HG02610 (cell line): Measurements from ENCODE around the gene VMP1.
"Not testable (repeated sequence)": the region's sequence is repeated elsewhere in the genome, so short reads cannot be mapped to it uniquely, and the experiment has no call there.

Experiments used
- ATAC-seq: cut with Tn5 transposase; IDR thresholded peaks from one replicate; pipeline ENCODE4 v1.9.1; 2021; ENCODE audit warnings: mild to moderate bottlenecking, moderate library complexity; ENCODE audit not compliant: unreplicated experiment

VMP1 gene

DNA sequence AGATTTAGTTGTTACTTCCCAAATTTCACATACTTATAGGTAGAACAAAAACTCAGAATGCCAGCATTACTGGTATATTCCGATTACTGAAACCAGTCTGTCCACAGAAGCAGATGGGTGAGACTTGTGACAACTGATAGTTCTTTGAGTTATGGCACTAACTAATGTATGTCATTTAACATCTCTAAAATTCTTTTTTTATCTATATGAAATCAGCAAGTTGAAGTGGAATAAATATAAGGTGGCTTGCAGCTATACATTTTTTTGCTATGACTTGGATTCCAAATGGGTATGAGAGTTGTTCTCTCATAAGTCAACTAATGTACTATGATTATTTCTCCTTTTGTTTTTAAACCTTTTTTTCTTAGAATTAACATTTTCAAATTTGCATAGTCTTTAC is 69.1 kb downstream of the VMP1 start:
- ATAC-seq: no peak

- ATAC-seq: no peak
These were observed 69.6 kb downstream of the VMP1 start for GRCh38 chr17:59777033-59777432.

DNA sequence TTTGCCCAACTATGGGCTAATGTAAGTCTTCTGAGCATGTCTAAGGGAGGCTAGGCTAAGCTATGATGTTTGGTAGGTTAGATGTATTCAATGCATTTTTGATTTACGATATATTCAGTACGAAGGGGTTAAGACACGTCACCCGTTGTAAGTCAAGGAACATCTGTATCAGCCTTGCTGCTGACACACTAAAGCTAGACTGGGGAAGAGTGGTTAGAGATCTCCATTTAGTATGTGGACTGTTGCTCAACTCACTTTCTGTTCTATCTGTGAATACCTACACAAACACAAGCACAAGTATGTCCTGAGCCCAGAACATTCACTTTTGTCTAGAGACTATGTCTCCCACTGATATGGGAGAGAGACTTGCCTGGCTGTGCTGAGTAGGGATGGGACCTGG is 71.5 kb downstream of the VMP1 start:
- ATAC-seq: no peak

DNA sequence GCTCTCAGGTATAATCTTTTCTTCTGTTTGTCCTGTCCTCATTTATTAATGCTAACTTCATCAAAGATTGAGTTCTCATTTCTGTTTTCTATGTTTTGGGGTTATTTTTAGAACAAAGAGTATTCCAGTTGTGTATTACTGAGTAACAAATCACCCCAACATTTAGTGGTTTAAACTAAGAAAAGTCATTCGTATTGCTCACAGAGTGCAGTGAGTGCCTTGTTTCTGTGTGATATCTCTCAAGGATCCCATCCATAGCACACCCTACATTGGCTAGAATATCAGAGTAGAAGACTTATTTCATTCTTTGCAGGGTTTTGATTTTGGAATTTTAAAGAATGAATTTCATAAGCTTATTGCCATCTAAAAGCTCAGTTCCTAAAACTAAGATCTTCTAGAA is 72.1 kb downstream of the VMP1 start:
- no peak for ATAC-seq

GRCh38 chr17:59780548-59780947 is 73.1 kb downstream of the VMP1 start:
- not testable (repeated sequence) for ATAC-seq

DNA sequence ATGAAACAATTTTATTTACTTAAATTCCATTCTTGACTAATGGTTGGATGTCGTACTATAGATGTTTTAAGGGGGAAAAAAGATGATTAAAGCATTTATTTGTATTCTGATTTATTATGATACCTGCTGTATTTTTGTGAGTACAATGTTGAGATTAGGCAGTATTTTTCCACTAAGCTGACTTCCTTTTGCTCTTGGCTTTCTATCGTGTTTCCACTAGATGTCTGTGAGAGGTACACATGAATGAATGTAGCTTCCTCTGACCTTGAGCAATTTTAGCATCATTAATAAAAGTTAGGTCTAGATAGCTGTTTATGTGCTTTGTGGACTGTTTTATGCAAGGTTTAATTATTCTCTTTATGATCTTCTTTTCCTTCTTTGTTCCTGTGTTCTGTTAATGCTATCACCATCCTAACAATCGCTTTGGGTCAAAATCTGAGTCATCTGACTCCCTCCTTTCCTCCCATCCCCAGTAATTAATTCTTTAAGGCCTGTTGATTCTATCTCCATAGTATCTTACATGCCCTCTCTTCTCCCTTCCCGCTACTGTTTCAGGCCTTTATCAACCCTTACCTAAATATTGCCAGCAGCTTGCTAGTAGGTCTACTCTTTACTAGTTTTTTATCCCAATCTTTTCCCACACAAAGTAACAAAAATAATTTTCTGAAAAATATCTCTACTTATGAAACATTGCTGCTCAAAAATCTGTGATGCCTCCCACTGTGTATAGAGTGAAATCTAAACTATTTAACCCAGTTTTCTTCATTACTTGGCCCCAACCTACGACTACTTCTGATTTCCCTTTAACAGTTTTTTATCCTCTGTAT is 76.0 kb downstream of the VMP1 start:
- no peak for ATAC-seq

DNA sequence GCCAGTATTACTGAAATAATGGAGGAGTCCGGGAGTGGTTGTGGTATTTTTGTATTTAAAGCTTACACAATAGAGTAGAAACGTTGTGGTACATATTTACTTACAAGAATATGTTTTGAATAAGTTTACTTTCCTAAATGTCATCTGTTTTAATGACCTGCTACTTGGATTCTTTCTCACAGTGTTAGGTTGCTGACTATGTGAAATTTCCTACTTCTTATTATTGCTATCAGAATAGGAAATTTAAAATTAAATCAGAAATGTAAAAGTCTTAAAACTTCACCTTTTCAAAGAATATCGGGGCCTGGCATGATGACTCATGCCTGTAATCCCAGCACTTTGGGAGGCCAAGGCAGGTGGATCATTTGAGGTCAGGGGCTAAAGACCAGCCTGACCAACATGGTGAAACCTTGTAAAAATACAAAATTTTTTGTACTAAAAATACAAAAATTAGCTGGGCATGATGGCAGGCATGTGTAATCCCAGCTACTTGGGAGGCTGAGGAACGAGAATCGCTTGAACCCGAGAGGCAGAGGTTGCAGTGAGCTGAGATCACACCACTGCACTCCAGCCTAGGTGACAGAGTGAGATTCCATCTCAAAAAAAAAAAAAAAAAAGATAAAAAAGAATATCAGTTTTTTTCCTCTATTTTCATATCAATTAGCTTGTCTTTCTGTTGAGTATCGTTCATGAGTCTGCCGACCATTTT is 77.8 kb downstream of the VMP1 start:
- ATAC-seq: no peak

DNA sequence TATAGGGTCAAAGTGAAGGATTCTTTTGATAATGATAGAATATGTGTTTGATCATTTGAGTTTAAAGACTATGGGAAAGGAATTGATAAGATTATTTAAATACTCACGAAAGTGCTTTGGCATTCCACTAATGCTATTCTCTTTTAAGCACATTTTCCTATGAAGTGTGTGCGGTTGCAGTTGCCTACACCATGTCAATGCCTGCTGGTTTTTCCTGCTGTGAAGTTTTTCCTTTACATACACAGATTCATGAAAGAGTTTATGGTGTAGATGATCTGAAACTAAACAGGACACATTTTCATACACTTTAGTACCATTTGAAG is 78.7 kb downstream of the VMP1 start:
- no peak for ATAC-seq

DNA sequence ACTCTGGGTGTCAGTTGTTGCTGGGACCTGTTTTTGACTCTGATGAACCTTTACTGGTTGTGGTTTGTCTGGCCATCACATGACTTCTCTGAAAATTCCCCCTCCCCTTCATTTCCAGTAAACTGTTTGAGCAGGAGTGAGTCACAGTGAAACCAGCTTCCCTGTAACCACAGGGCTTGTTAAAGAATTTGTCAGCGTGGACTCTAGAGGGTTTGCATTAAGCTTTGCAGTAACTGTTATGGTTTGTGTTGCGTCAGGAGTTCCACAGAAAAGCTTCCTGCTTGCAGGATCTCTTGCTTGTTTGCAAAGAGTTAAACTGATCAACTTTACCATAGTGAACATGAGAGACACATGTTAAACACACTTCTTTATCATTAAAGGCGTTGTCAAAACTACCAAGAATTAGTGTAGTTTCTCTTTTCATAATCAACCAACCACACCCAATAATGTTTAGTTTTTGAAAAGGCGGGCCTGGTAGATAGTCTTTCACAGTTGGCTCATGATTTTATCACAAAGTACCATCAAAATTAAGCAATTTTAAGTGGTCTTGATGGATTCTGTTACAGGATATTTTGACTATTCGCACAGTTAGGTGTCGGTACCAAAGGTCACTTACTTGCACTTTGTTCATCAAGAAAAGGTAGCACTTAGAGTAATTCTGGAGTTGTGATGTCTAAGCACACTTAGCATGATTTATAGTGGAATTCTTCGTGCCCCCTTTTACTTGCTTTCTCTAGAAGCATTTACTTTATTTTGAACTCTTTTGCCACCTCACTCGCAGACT is 79.3 kb downstream of the VMP1 start:
- peak; percentile 91 for ATAC-seq

DNA sequence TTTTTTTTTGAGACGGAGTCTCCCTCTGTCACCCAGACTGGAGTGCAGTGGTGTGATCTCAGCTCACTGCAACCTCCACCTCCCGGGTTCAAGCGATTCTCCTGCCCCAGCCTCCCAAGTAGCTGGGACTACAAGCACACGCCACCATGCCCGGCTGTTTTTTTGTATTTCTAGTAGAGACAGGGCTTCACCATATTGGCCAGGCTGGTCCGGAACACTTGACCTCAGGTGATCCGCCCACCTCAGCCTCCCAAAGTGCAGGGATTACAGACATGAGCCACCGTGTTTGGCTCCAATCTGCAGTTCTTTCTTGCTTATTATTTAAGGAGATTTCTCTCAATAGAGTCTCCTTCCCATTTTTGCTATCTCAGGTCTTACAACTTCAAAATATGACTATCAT is 82.4 kb downstream of the VMP1 start:
- not testable (repeated sequence) for ATAC-seq

DNA sequence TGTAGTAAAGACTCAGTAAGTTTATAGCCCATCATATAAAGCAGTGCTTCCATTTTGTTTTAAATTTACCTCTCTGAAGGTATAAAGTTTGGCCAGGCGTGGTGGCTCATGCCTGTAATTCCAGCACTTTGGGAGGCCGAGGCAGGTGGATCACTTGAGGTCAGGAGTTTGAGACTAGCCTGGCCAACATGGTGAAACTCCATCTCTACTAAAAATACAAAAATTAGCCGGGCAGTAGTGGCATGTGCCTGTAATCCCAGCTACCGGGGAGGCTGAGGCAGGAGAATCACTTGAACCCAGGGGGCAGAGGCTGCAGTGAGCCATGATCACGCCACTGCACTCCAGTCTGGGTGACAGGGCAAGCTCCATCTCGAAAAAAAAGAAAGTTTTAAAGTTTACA is 83.0 kb downstream of the VMP1 start:
- not testable (repeated sequence) for ATAC-seq

DNA sequence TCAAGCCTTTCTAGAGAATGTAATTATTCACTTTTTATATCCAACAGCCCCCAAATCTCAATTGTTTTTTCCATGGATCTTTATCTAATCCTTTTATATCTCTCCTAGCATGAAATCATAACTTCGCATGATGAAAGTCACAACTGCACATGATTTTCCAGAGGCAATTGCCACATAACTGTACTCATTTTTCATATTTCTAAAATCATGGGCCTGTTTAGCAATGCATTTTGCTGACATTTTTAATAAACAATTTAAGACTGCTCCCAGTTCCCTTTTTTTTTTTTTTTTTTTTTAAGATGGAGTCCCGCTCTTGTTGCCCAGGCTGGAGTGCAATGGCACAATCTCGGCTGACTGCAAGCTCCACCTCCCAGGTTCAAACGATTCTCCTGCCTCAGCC is 83.5 kb downstream of the VMP1 start:
- ATAC-seq: no peak

DNA sequence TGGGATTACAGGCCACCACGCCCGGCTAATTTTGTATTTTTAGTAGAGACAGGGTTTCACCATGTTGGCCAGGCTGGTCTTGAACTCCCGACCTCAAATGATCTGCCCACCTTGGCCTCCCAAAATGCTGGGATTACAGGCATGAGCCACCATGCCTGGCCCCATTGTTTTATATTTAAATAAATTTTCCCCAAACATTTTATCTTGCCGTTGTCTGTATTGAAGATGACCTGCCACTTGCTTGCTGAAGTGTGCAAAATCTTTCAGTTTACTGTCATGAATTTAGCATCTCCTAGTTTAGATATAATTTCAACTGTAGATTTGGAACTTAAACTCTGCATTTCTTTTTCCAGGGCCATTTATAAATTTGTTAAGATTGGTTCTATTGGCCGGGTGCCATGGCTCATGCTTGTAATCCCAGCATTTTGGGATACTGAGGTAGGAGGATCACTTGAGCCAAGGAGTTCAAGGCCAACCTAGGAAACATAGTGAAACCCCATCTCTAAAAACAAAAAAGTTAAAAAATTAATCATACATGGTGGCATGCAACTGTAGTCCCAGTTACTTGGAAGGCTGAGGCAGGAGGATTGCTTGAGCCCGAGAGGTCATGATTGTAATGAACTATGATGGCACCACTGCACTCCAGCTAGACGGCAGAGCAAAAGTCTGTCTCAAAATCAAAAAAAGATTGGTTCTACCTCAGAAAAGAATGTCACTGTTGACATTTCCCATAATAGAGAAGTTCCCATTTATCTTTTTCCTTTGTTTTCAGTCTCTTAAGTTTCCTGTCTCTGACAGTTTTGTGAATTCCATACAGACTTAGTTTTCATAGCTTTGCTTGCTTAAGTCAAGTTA is 84.4 kb downstream of the VMP1 start:
- ATAC-seq: no peak

- not testable (repeated sequence) for ATAC-seq
These were observed 85.0 kb downstream of the VMP1 start for GRCh38 chr17:59792458-59792823.

DNA sequence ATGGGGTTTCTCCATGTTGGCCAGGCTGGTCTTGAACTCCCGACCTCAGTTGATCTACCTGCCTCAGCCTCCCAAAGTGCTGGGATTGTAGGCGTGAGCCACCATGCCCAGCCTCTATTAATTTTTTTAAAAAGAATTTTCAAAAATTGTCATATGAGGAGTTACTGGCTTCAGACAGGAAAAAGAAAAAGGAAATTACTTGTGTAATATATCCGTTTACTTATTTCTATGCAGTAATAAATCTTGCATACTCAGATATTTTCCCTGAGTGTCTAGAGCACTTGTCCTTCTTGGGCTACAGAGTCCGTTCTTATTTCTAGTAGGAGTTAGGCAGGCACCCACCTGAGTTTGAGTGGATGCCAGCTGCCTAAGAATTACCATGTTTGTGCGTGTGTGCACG is 85.8 kb downstream of the VMP1 start:
- ATAC-seq: no peak

- no peak for ATAC-seq
These were observed 88.7 kb downstream of the VMP1 start for GRCh38 chr17:59796138-59796537.

- no peak for ATAC-seq
These were observed 89.3 kb downstream of the VMP1 start for GRCh38 chr17:59796785-59797205.

DNA sequence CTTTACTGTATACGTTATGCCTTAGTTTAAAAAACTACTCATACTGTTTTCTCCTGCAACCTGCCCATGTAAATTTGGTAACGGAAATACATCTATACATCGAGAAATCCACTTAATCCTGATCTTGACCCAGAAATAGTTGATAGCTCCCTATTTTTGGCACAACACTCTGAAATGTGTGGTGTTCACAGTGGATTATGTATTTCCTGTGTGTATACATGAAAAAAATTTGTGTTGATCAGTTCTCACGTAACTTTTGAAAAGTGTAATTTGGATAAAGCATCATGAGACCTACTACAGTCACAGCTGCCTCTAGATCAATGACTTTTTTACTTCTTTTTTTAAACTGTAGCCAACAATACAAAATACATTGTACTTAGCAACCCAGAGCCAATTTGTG is 90.7 kb downstream of the VMP1 start:
- no peak for ATAC-seq

DNA sequence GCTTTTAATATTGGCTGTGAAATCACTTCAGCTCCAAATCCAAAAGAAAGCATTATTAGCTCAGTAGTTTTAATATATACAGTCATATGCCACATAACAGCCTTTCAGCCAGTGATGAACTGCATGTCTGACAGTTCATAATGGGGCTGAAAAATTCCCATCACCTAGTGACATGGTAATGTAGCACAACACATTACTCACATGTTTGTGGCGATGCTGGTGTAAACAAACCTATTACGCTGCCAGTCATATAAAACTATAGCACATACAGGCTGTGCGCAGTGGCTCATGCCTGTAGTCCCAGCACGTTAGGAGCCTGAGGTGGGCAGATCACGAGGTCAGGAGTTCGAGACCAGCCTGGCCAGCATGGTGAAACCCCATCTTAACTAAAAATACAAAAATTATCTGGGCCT is 93.1 kb downstream of the VMP1 start:
- no peak for ATAC-seq

- no peak for ATAC-seq
These were observed 94.7 kb downstream of the VMP1 start for GRCh38 chr17:59802160-59802559.

- no peak for ATAC-seq
These were observed 97.5 kb downstream of the VMP1 start for GRCh38 chr17:59804901-59805465.
